DND-41 (cell line): ENCODE data around the gene C3AR1.

ENCODE experiments used
- ATAC-seq: fragments of 200-7000 bp; cut with Tn5 transposase; 3 replicates; pipeline ENCODE4 v1.9.1; 2021; ENCODE audit warnings: low read depth; ENCODE audit not compliant: insufficient read depth
- DNase-seq: peaks from one replicate; pipeline ENCODE4 v3.0.0-alpha.2; 2020
- H2AFZ ChIP-seq: 2 replicates; pipeline ENCODE4 v1.6.0; 2012; ENCODE audit warnings: low read depth, low read length
- H3K27ac ChIP-seq: 2 replicates; pipeline ENCODE4 v1.5.1; 2012; ENCODE audit warnings: low read length, inconsistent platforms
- H3K27me3 ChIP-seq: fragments of 200-600 bp; sonication (generic); 2 replicates; pipeline ENCODE4 v1.6.0; 2012; ENCODE audit warnings: low read length, mild to moderate bottlenecking, inconsistent platforms; ENCODE audit not compliant: insufficient read depth, poor library complexity
- H3K36me3 ChIP-seq: 2 replicates; pipeline ENCODE4 v1.5.1; 2012; ENCODE audit warnings: low read length, inconsistent platforms; ENCODE audit not compliant: insufficient read depth
- H3K4me1 ChIP-seq: 2 replicates; pipeline ENCODE4 v1.5.1; 2012; ENCODE audit warnings: mild to moderate bottlenecking, low read length; ENCODE audit not compliant: insufficient read depth
- H3K4me2 ChIP-seq: 2 replicates; pipeline ENCODE4 v1.6.0; 2012; ENCODE audit warnings: mild to moderate bottlenecking, moderate library complexity, low read length, inconsistent platforms; ENCODE audit not compliant: insufficient read depth
- H3K4me3 ChIP-seq, 2 experiments: fragments of 200-600 bp in 1 of 2; shearing (Covaris generic) in 1 of 2; 2 replicates each; pipeline ENCODE4 v1.5.1; 2012 to 2016; ENCODE audit warnings: inconsistent platforms in 2 of 2, low read length in 2 of 2, mild to moderate bottlenecking in 2 of 2, low read depth in 1 of 2, moderate library complexity in 1 of 2
- H3K79me2 ChIP-seq: 2 replicates; pipeline ENCODE4 v1.6.0; 2012; ENCODE audit warnings: low read length, inconsistent platforms; ENCODE audit not compliant: insufficient read depth
- H3K9ac ChIP-seq: 2 replicates; pipeline ENCODE4 v1.6.0; 2012; ENCODE audit warnings: low read depth, mild to moderate bottlenecking, inconsistent platforms, low read length, moderate library complexity
- H3K9me3 ChIP-seq: 2 replicates; pipeline ENCODE4 v1.5.1; 2012; ENCODE audit warnings: low read length, moderate library complexity, mild to moderate bottlenecking, inconsistent platforms; ENCODE audit not compliant: insufficient read depth, severe bottlenecking
- H4K20me1 ChIP-seq: 2 replicates; pipeline ENCODE4 v1.6.0; 2012; ENCODE audit warnings: low read length; ENCODE audit not compliant: insufficient read depth
- EZH2 ChIP-seq: IDR thresholded peaks from 3 replicates; pipeline ENCODE4 v1.6.1; 2012; ENCODE audit warnings: borderline replicate concordance, low read depth, mild to moderate bottlenecking, moderate library complexity, low read length, inconsistent platforms; ENCODE audit not compliant: severe bottlenecking
- TF ChIP-seq, protein P1 (sequence below): IDR thresholded peaks from 2 replicates; pipeline ENCODE4 v1.5.1; 2012; ENCODE audit warnings: borderline replicate concordance, low read length, moderate library complexity, mild to moderate bottlenecking; ENCODE audit not compliant: poor library complexity, severe bottlenecking; ENCODE audit errors: extremely low read depth

C3AR1 gene

DNA sequence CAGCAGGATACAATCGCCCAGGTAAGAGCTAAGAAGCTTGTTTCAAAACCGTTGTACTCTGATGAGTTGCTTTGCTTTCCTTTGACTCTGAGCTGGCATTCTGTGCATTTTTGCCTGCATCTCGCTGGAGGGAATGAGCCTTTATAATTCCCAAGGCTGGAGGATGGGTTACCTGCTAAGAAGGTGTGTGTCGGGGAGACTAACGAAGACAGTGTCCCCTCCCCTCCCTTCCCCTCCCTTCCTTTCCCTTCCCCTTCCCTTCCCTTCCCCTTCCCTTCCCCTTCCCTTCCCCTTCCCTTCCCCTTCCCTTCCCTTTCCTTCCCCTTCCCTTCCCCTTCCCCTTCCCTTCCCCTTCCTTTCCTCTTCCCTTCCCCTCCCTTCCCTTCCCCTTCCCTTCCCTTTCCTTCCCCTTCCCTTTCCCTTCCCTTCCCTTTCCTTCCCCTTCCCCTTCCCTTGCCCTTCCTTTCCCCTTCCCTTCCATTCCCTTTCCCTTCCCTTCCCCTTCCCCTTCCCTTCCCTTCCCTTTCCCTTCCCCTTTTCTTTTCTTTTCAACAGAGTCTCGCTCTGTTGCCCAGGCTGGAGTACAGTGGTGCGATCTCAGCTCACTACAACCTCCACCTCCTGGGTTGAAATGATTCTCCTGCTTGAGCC, 15.4 kb downstream of the C3AR1 start:
- H3K27me3 ChIP-seq = no peaks in the 10 kb centered on the region
- H3K79me2 ChIP-seq = no peaks in the 10 kb centered on the region
- no peaks in the 10 kb centered on the region for H3K4me1 ChIP-seq
- no peak overlapping the region for H3K9ac ChIP-seq
- ATAC-seq (no peak), DNase-seq (no peak)
- H3K27ac ChIP-seq = no peak overlapping the region
- H3K9me3 ChIP-seq = no peaks in the 10 kb centered on the region
- 0 out of 2 replicates have a peak, but pooled peaks cover 3% of the 10 kb centered on the region for H4K20me1 ChIP-seq
- no peak overlapping the region for H3K4me2 ChIP-seq
- peaks cover 83% of the 10 kb centered on the region for H3K36me3 ChIP-seq
- TF ChIP-seq, protein P1, sequence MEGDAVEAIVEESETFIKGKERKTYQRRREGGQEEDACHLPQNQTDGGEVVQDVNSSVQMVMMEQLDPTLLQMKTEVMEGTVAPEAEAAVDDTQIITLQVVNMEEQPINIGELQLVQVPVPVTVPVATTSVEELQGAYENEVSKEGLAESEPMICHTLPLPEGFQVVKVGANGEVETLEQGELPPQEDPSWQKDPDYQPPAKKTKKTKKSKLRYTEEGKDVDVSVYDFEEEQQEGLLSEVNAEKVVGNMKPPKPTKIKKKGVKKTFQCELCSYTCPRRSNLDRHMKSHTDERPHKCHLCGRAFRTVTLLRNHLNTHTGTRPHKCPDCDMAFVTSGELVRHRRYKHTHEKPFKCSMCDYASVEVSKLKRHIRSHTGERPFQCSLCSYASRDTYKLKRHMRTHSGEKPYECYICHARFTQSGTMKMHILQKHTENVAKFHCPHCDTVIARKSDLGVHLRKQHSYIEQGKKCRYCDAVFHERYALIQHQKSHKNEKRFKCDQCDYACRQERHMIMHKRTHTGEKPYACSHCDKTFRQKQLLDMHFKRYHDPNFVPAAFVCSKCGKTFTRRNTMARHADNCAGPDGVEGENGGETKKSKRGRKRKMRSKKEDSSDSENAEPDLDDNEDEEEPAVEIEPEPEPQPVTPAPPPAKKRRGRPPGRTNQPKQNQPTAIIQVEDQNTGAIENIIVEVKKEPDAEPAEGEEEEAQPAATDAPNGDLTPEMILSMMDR = no peak
- no peak for TF ChIP-seq EZH2
- H2AFZ ChIP-seq = no peak overlapping the region
- no peak overlapping the region for H3K4me3 ChIP-seq

DNA sequence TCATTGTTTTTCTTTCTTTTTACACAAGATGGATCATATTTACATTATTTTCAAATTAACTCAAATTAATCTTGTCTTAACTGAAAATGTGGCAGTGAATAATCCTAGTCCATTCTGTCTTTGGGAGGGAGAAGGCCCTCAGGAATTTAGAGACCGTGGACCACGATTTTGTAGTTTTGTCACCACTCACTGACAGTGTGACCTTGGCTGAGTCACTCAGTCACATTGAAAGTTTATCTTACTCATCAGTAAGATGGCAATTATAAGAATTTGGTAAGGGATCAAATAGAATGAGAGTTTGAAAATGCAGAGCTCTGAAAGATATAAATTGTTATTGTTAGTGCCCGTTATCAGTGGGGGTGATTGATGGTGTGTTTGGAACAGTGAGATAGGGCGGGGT, 17.3 kb downstream of the C3AR1 start:
- Histone ChIP-seq H3K4me1 (no peaks in the 10 kb centered on the region), H3K36me3 (peaks cover 82% of the 10 kb centered on the region), H3K9ac (no peak overlapping the region), H3K79me2 (no peaks in the 10 kb centered on the region), H3K4me2 (no peak overlapping the region), H3K27me3 (no peaks in the 10 kb centered on the region), H4K20me1 (0 out of 2 replicates have a peak, but pooled peaks cover 3% of the 10 kb centered on the region), H3K9me3 (no peaks in the 10 kb centered on the region), H2AFZ (no peak overlapping the region), H3K4me3 (no peak overlapping the region), H3K27ac (no peak overlapping the region)
- no peak for ATAC-seq
- DNase-seq = no peak
- TF ChIP-seq EZH2 = no peak
- TF ChIP-seq, protein P1 = no peak

DNA sequence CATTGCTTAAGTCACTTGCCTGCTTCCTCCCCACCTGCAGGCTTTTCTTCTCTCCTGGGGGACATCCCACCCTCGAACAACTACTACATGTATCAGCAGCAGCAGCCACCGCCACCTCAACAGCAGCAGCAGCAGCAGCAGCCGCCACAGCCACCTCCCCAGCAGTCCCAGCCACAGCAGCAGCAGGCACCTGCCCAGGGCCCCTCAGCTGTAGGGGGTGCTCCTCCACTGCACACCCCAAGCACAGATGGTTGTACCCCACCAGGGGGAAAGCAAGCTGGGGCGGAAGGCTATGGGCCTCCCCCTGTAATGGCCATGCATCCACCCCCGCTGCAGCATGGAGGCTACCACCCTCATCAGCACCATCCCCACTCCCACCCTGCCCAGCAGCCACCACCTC, 18.3 kb downstream of the C3AR1 start:
- no peak for TF ChIP-seq EZH2
- TF ChIP-seq, protein P1 = no peak
- Histone ChIP-seq H3K27ac (no peak overlapping the region), H4K20me1 (0 out of 2 replicates have a peak, but pooled peaks cover 3% of the 10 kb centered on the region), H3K4me3 (no peak overlapping the region), H2AFZ (no peak overlapping the region), H3K36me3 (peaks cover 81% of the 10 kb centered on the region), H3K27me3 (no peaks in the 10 kb centered on the region), H3K79me2 (no peaks in the 10 kb centered on the region), H3K4me2 (no peak overlapping the region), H3K9me3 (no peaks in the 10 kb centered on the region), H3K9ac (no peak overlapping the region), H3K4me1 (no peaks in the 10 kb centered on the region)
- DNase-seq (no peak), ATAC-seq (no peak)
